ENCODE measurements around the gene MPHOSPH9. TPM values are rescaled to one million over a fixed set of nuclear protein-coding genes. Genes with fewer than 3 reads are reported as not detected.

The MPHOSPH9 gene
- total RNA-seq, 1 donor, result 68.9 TPM

DNA sequence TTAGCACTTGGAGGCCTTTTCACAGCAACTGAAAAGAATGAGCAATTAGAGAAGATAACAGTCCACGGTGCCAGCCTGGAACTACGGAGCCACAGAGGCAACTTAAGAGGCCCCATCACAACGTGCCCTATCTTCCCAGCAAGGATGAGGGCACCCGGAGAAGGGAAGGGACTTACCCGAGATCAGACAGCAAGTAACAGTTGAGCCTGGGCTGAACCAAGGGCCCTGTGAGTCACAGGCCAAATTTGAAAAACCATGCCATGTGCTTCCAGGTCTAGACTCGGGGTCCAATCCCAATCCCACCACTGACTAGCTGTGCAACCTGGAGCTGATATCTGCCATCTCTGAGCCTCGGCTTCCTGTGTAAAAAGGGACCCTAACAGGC lies 124.3 kb downstream of the MPHOSPH9 start:
- DNase-seq (ENCODE audit: low read depth), result no peak
- TF ChIP-seq, protein P1, sequence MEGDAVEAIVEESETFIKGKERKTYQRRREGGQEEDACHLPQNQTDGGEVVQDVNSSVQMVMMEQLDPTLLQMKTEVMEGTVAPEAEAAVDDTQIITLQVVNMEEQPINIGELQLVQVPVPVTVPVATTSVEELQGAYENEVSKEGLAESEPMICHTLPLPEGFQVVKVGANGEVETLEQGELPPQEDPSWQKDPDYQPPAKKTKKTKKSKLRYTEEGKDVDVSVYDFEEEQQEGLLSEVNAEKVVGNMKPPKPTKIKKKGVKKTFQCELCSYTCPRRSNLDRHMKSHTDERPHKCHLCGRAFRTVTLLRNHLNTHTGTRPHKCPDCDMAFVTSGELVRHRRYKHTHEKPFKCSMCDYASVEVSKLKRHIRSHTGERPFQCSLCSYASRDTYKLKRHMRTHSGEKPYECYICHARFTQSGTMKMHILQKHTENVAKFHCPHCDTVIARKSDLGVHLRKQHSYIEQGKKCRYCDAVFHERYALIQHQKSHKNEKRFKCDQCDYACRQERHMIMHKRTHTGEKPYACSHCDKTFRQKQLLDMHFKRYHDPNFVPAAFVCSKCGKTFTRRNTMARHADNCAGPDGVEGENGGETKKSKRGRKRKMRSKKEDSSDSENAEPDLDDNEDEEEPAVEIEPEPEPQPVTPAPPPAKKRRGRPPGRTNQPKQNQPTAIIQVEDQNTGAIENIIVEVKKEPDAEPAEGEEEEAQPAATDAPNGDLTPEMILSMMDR (IDR thresholded peaks at IDR 0.05; ENCODE audit: insufficient read depth, low read length), result no peak
- no peak overlapping the region for H3K4me3 ChIP-seq (ENCODE audit: low read depth, low read length)

DNA sequence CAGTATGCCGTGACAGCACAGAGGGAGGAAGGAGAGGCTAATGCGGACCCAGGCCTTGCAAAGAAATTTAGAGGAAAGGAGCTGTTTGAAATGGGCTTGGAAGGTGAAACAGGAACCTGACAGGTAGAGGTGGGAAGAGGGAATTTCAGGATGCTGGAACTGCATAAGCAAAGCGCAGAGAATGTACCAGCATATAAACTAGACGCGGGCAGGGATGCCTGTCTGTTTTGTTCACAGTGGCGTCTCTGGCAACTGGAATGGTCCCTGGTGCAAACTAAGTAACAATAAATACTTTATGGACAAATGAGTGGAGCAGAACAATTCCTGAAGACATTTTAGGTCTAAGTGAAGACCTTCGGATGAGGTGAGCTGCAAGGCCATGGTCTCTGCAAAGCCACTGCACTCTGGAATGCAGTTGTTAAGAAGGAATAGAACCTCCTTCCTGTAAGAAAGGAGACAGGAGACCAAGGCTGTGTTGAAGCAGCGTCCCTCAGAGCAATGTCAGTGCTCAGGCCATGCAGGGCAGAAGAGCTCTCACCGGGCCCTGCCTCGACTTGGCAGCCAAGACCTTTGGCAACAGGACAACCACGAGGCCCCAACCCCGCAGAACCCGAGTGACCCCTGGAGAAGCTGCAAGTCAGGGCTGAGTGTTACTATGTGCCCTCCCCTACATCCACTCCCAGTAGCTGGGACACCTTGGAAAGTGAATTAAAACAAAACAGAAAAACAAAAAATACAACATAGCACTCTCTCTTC lies 124.8 kb downstream of the MPHOSPH9 start:
- H3K4me3 ChIP-seq (ENCODE audit: low read depth, low read length), result no peak overlapping the region
- no peak for DNase-seq (ENCODE audit: low read depth)
- TF ChIP-seq, protein P1 (IDR thresholded peaks at IDR 0.05; ENCODE audit: insufficient read depth, low read length), result no peak

DNA sequence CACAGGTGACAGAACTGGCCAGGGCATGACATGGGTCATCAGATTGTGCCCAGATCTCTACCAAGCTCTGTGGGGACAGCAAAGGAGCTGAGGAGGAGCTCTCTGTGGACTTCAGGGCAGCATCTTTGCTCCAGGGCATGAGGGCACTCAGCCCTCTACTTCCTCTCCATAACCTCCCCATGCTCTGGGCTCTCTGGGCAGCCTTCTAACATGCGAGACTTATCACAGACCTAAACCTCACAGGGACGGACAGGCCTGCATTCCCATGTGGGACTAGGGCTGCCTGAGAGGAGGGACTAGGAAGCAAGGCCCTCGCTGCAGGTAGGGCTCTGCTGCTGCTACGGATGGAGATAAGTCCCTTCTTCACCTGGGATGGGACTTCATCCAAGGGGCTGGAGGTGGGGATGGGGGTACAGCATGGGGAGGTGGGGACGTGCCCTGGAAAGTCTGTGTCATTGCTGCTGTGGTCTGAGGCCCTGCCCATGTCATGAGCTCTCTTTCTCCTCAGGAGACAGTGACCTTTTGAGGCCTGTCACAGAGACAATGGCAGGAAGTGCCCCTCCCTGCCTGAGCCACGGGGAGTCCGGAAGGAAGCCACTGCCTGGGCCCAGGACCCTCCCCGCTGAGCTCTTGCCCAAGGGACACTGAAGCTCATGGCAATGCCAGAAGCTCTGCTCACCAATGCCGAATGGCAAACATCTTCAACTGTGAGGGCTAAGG lies 126.1 kb downstream of the MPHOSPH9 start:
- no peak overlapping the region for H3K4me3 ChIP-seq (ENCODE audit: low read depth, low read length)
- TF ChIP-seq, protein P1 (IDR thresholded peaks at IDR 0.05; ENCODE audit: insufficient read depth, low read length), result no peak
- no peak for DNase-seq (ENCODE audit: low read depth)

- no peak overlapping the region for H3K4me3 ChIP-seq (ENCODE audit: low read depth, low read length)
- TF ChIP-seq, protein P1 (IDR thresholded peaks at IDR 0.05; ENCODE audit: insufficient read depth, low read length), result no peak
- no peak for DNase-seq (ENCODE audit: low read depth)
These were observed 127.6 kb downstream of the MPHOSPH9 start for GRCh38 chr12:123105211-123105826.

DNA sequence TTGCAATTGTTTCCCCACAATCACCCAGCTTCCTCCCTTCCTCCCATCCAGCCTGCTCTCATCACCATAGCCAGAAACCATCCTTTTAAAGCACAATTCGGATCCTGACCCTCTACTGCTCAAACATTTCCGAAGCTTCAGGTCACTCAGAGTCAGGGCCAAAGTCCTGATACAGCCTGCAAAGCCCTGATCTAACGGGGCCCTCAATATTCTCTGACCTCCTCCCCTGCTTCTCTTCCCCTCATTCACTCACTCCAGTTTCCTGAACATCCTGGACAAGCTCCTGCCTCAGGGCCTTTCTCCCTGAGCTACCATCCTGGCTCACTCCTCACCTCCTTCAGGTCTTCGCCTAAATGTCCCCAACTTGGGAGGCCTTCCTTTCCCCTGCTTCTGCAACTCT lies 128.1 kb downstream of the MPHOSPH9 start:
- DNase-seq (ENCODE audit: low read depth), result no peak
- TF ChIP-seq, protein P1 (IDR thresholded peaks at IDR 0.05; ENCODE audit: insufficient read depth, low read length), result no peak
- no peak overlapping the region for H3K4me3 ChIP-seq (ENCODE audit: low read depth, low read length)

Small RNAs within 50 kb of the gene (small RNA-seq; reads per million reads assigned to genes)
- gene RNA5SP375, result not detected

Other genes starting within 250 kb of the MPHOSPH9 start
- gene PITPNM2, start 82.1 kb downstream of the MPHOSPH9 start, total RNA-seq (ENCODE audit: low replicate concordance), result 4.1 and 6.6 TPM in 2 replicates
- gene MTRFR, start 295 bp upstream of the MPHOSPH9 start, total RNA-seq (ENCODE audit: low replicate concordance), result 12.8 and 17.5 TPM in 2 replicates
- 85.5 and 356 TPM in 2 replicates for gene CDK2AP1, start 38.7 kb upstream of the MPHOSPH9 start, total RNA-seq (ENCODE audit: low replicate concordance)
- gene SBNO1, start 131.7 kb upstream of the MPHOSPH9 start, total RNA-seq (ENCODE audit: low replicate concordance), result 38.6 and 70.6 TPM in 2 replicates
- gene KMT5A, start 151.0 kb upstream of the MPHOSPH9 start, total RNA-seq (ENCODE audit: low replicate concordance), result 46.5 and 63.1 TPM in 2 replicates
- gene RILPL2, start 203.5 kb upstream of the MPHOSPH9 start, total RNA-seq (ENCODE audit: low replicate concordance), result 3.6 and 7.4 TPM in 2 replicates
- gene SNRNP35, start 225.0 kb upstream of the MPHOSPH9 start, total RNA-seq (ENCODE audit: low replicate concordance), result 15.7 and 37.7 TPM in 2 replicates

All from fibroblast of the aortic adventitia (primary cell).